ENCODE measurements around the gene NCSTN.

The NCSTN gene

GRCh38 chr1:160359559-160360226 is 16.5 kb downstream of the NCSTN start:
- no peaks in the 10 kb centered on the region for H4K20me1 ChIP-seq (ENCODE audit: insufficient read depth, low read length)

GRCh38 chr1:160360227-160360695 is 17.1 kb downstream of the NCSTN start:
- no peak overlapping the region for H3K4me2 ChIP-seq (ENCODE audit: low read length)
- H4K20me1 ChIP-seq (ENCODE audit: insufficient read depth, low read length): no peaks in the 10 kb centered on the region
- H3K9me3 ChIP-seq (ENCODE audit: insufficient read depth, low read length): no peaks in the 10 kb centered on the region
- H3K4me1 ChIP-seq (ENCODE audit: low read length): no peaks in the 10 kb centered on the region
- no peak overlapping the region for H2AFZ ChIP-seq (ENCODE audit: low read depth, low read length)
- no peak for TF ChIP-seq CTCF (IDR thresholded peaks at IDR 0.05; ENCODE audit: low read depth, low read length)
- no peak for TF ChIP-seq EZH2phosphoT487 (IDR thresholded peaks at IDR 0.05; ENCODE audit: low read depth)
- no peak overlapping the region for H3K27ac ChIP-seq (ENCODE audit: low read length)
- no peaks in the 10 kb centered on the region for H3K27me3 ChIP-seq (ENCODE audit: low read depth, low read length)
- H3K36me3 ChIP-seq (replicated peaks; ENCODE audit: low read depth, low read length): peaks cover 61% of the 10 kb centered on the region
- H3K9ac ChIP-seq (ENCODE audit: low read length): no peak overlapping the region
- no peak overlapping the region for H3K4me3 ChIP-seq (ENCODE audit: low read length)
- no peaks in the 10 kb centered on the region for H3K79me2 ChIP-seq (ENCODE audit: low read length)

More at GRCh38 chr1:160359559-160360226, 16.5 kb downstream of the NCSTN start:
- H3K4me2 ChIP-seq (ENCODE audit: low read length): no peak overlapping the region
- H3K4me1 ChIP-seq (ENCODE audit: low read length): no peaks in the 10 kb centered on the region
- no peaks in the 10 kb centered on the region for H3K9me3 ChIP-seq (ENCODE audit: insufficient read depth, low read length)
- no peaks in the 10 kb centered on the region for H3K27me3 ChIP-seq (ENCODE audit: low read depth, low read length)
- H3K4me3 ChIP-seq (ENCODE audit: low read length): no peak overlapping the region
- H3K79me2 ChIP-seq (ENCODE audit: low read length): no peaks in the 10 kb centered on the region
- no peak overlapping the region for H2AFZ ChIP-seq (ENCODE audit: low read depth, low read length)
- TF ChIP-seq EZH2phosphoT487 (IDR thresholded peaks at IDR 0.05; ENCODE audit: low read depth): no peak
- no peak for TF ChIP-seq CTCF (IDR thresholded peaks at IDR 0.05; ENCODE audit: low read depth, low read length)
- H3K27ac ChIP-seq (ENCODE audit: low read length): no peak overlapping the region
- no peak overlapping the region for H3K9ac ChIP-seq (ENCODE audit: low read length)
- H3K36me3 ChIP-seq (replicated peaks; ENCODE audit: low read depth, low read length): peaks cover 66% of the 10 kb centered on the region

GRCh38 chr1:160361199-160361598 is 18.0 kb downstream of the NCSTN start:
- Histone ChIP-seq H3K79me2 (ENCODE audit: low read length) (no peaks in the 10 kb centered on the region), H3K4me1 (ENCODE audit: low read length) (no peaks in the 10 kb centered on the region), H2AFZ (ENCODE audit: low read depth, low read length) (no peak overlapping the region), H3K4me2 (ENCODE audit: low read length) (no peak overlapping the region), H3K36me3 (replicated peaks; ENCODE audit: low read depth, low read length) (peaks cover 51% of the 10 kb centered on the region), H3K9me3 (ENCODE audit: insufficient read depth, low read length) (no peaks in the 10 kb centered on the region), H4K20me1 (ENCODE audit: insufficient read depth, low read length) (no peaks in the 10 kb centered on the region), H3K9ac (ENCODE audit: low read length) (no peak overlapping the region), H3K27ac (ENCODE audit: low read length) (no peak overlapping the region), H3K27me3 (ENCODE audit: low read depth, low read length) (no peaks in the 10 kb centered on the region), H3K4me3 (ENCODE audit: low read length) (no peak overlapping the region)
- TF ChIP-seq CTCF (IDR thresholded peaks at IDR 0.05; ENCODE audit: low read depth, low read length) (no peak), EZH2phosphoT487 (IDR thresholded peaks at IDR 0.05; ENCODE audit: low read depth) (no peak)

GRCh38 chr1:160361814-160362167 is 18.6 kb downstream of the NCSTN start:
- Histone ChIP-seq H3K79me2 (ENCODE audit: low read length) (no peaks in the 10 kb centered on the region), H3K27ac (ENCODE audit: low read length) (no peak overlapping the region), H3K4me3 (ENCODE audit: low read length) (no peak overlapping the region), H3K9me3 (ENCODE audit: insufficient read depth, low read length) (no peaks in the 10 kb centered on the region), H2AFZ (ENCODE audit: low read depth, low read length) (no peak overlapping the region), H3K27me3 (ENCODE audit: low read depth, low read length) (no peaks in the 10 kb centered on the region), H3K36me3 (replicated peaks; ENCODE audit: low read depth, low read length) (peaks cover 45% of the 10 kb centered on the region), H3K4me2 (ENCODE audit: low read length) (no peak overlapping the region), H3K4me1 (ENCODE audit: low read length) (no peaks in the 10 kb centered on the region), H4K20me1 (ENCODE audit: insufficient read depth, low read length) (no peaks in the 10 kb centered on the region), H3K9ac (ENCODE audit: low read length) (no peak overlapping the region)
- TF ChIP-seq CTCF (IDR thresholded peaks at IDR 0.05; ENCODE audit: low read depth, low read length) (no peak), EZH2phosphoT487 (IDR thresholded peaks at IDR 0.05; ENCODE audit: low read depth) (no peak)

All from OCI-LY3 (cell line).